ENCODE measurements around the gene PNMA6F. TPM values are rescaled to one million over a fixed set of nuclear protein-coding genes. Genes with fewer than 3 reads are reported as not detected.

Gene PNMA6F
- total RNA-seq, 1 experiment from 2014 or later = 0.13 TPM

DNA sequence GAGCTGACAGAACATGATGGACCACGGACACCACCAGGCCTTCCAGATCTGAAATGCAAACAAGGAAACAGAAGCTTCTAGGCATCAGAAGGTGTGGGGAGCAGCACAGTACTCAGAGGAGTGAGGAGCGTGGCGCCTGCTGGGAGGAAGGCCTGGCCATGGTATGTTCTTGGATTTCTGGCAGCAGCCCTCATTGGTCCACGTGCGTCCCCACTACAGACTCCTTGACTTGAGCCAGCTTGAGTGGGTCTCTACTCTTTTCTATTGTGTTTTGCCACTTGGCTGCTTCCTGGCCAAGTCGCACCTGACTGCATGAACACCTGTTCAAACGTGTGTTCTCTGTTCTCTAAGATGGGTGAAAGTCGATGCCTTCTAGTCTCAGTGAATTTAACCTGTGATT is 30.4 kb upstream of the PNMA6F start (continued):
- no peak for TF ChIP-seq ZNF281 (CRISPR knock-in tag; IDR thresholded peaks at IDR 0.05)
- TF ChIP-seq JAZF1 (CRISPR knock-in tag; IDR thresholded peaks at IDR 0.05) = no peak
- TF ChIP-seq SMAD4 (CRISPR knock-in tag; IDR thresholded peaks at IDR 0.05) = no peak

GRCh38 chrX:153349952-153350351 is 28.4 kb upstream of the PNMA6F start:
- H3K27ac Mint-ChIP-seq = no peak overlapping the region
- peaks cover 25% of the 10 kb centered on the region for H3K36me3 Mint-ChIP-seq
- H3K27me3 Mint-ChIP-seq (ENCODE audit: low read depth) = no peaks in the 10 kb centered on the region
- H3K9me3 Mint-ChIP-seq = no peaks in the 10 kb centered on the region
- peaks cover 12% of the 10 kb centered on the region for H3K4me1 Mint-ChIP-seq
- TF ChIP-seq IRF2 (CRISPR knock-in tag; IDR thresholded peaks at IDR 0.05; ENCODE audit: borderline replicate concordance, low read depth) (no peak), ATF1 (CRISPR knock-in tag; IDR thresholded peaks at IDR 0.05) (no peak), ZNF263 (CRISPR knock-in tag; IDR thresholded peaks at IDR 0.05; ENCODE audit: low read depth) (no peak), JUN (CRISPR knock-in tag; IDR thresholded peaks at IDR 0.05) (no peak), ATF3 (CRISPR knock-in tag; conservative IDR thresholded peaks at IDR 0.05) (no peak), MXD4 (CRISPR knock-in tag; IDR thresholded peaks at IDR 0.05; ENCODE audit: borderline replicate concordance) (no peak), FOXP1 (CRISPR knock-in tag; IDR thresholded peaks at IDR 0.05; ENCODE audit: borderline replicate concordance) (no peak), TEAD4 (CRISPR knock-in tag; IDR thresholded peaks at IDR 0.05) (no peak), TP53 (CRISPR knock-in tag; IDR thresholded peaks at IDR 0.05) (no peak), HMGA2 (CRISPR knock-in tag; IDR thresholded peaks at IDR 0.05) (no peak), AFF4 (CRISPR knock-in tag; IDR thresholded peaks at IDR 0.05; ENCODE audit: borderline replicate concordance) (no peak), ZNF317 (CRISPR knock-in tag; IDR thresholded peaks at IDR 0.05; ENCODE audit: borderline replicate concordance, low read depth) (no peak), MAX (CRISPR knock-in tag; IDR thresholded peaks at IDR 0.05) (no peak)
- TF ChIP-seq, protein P1, sequence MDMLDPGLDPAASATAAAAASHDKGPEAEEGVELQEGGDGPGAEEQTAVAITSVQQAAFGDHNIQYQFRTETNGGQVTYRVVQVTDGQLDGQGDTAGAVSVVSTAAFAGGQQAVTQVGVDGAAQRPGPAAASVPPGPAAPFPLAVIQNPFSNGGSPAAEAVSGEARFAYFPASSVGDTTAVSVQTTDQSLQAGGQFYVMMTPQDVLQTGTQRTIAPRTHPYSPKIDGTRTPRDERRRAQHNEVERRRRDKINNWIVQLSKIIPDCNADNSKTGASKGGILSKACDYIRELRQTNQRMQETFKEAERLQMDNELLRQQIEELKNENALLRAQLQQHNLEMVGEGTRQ (CRISPR knock-in tag; IDR thresholded peaks at IDR 0.05) = no peak
- no peak overlapping the region for H3K4me3 Mint-ChIP-seq
- ChIA-PET CTCF (no interaction called here), POLR2A (no interaction called here)
- DNase-seq (ENCODE audit: low spot score) = no peak
- ATAC-seq = no peak

- Mint-ChIP-seq H3K4me3 (no peak overlapping the region), H3K27ac (no peak overlapping the region), H3K36me3 (peaks cover 31% of the 10 kb centered on the region), H3K4me1 (peaks cover 12% of the 10 kb centered on the region), H3K27me3 (ENCODE audit: low read depth) (no peaks in the 10 kb centered on the region), H3K9me3 (no peaks in the 10 kb centered on the region)
- ChIA-PET POLR2A (no interaction called here), CTCF (no interaction called here)
- DNase-seq (ENCODE audit: low spot score) = no peak
- no peak for ATAC-seq
- no peak for TF ChIP-seq FOXK1 (CRISPR knock-in tag; IDR thresholded peaks at IDR 0.05)
- TF ChIP-seq ATF1 (CRISPR knock-in tag; IDR thresholded peaks at IDR 0.05) = no peak
- TF ChIP-seq ZNF219 (CRISPR knock-in tag; IDR thresholded peaks at IDR 0.05; ENCODE audit: borderline replicate concordance) = no peak
- no peak for TF ChIP-seq ARID4B (CRISPR knock-in tag; IDR thresholded peaks at IDR 0.05; ENCODE audit: borderline replicate concordance)
Measured at GRCh38 chrX:153348421-153348820, 26.9 kb upstream of the PNMA6F start.
